Measurements from ENCODE around the gene OTOGL. TPM values are rescaled to one million over a fixed set of nuclear protein-coding genes. Genes with fewer than 3 reads are reported as not detected.

The OTOGL gene
- total and polyA plus RNA-seq, 2 experiments from 2014 or later, result 6.4 to 15.0 TPM

GRCh38 chr12:80282761-80283160 is 183.4 kb downstream of the OTOGL start:
- Histone ChIP-seq H3K9me3 (ENCODE audit: low read depth) (no peaks in the 10 kb centered on the region), H3K27ac (no peak overlapping the region), H3K4me1 (ENCODE audit: low read depth) (no peaks in the 10 kb centered on the region), H3K4me3 (no peak overlapping the region), H3K36me3 (no peaks in the 10 kb centered on the region), H3K27me3 (no peaks in the 10 kb centered on the region)
- no peak for TF ChIP-seq CTCF (IDR thresholded peaks at IDR 0.05; ENCODE audit: low read depth, low read length)
- no peak for DNase-seq (ENCODE audit: low read depth in 1 of 2, low spot score in 1 of 2)

- TF ChIP-seq CTCF (IDR thresholded peaks at IDR 0.05; ENCODE audit: low read depth, low read length), result no peak
- DNase-seq (ENCODE audit: low read depth in 1 of 2, low spot score in 1 of 2), result no peak
- Histone ChIP-seq H3K27me3 (no peaks in the 10 kb centered on the region), H3K27ac (no peak overlapping the region), H3K4me1 (ENCODE audit: low read depth) (no peaks in the 10 kb centered on the region), H3K36me3 (no peaks in the 10 kb centered on the region), H3K4me3 (no peak overlapping the region), H3K9me3 (ENCODE audit: low read depth) (no peaks in the 10 kb centered on the region)
Measured at GRCh38 chr12:80291108-80291754, 191.9 kb downstream of the OTOGL start.

GRCh38 chr12:80293347-80293746 is 194.0 kb downstream of the OTOGL start:
- H3K4me3 ChIP-seq, result no peak overlapping the region

GRCh38 chr12:80293759-80294158 is 194.4 kb downstream of the OTOGL start:
- no peaks in the 10 kb centered on the region for H3K27me3 ChIP-seq
- H3K4me1 ChIP-seq (ENCODE audit: low read depth), result no peaks in the 10 kb centered on the region
- no peak overlapping the region for H3K27ac ChIP-seq
- H3K36me3 ChIP-seq, result no peaks in the 10 kb centered on the region
- no peaks in the 10 kb centered on the region for H3K9me3 ChIP-seq (ENCODE audit: low read depth)
- DNase-seq (ENCODE audit: low read depth in 1 of 2, low spot score in 1 of 2), result no peak
- TF ChIP-seq CTCF (IDR thresholded peaks at IDR 0.05; ENCODE audit: low read depth, low read length), result no peak
- no peak overlapping the region for H3K4me3 ChIP-seq

More at GRCh38 chr12:80293347-80293746, 194.0 kb downstream of the OTOGL start:
- DNase-seq (ENCODE audit: low read depth in 1 of 2, low spot score in 1 of 2), result no peak
- Histone ChIP-seq H3K9me3 (ENCODE audit: low read depth) (no peaks in the 10 kb centered on the region), H3K36me3 (no peaks in the 10 kb centered on the region), H3K27ac (no peak overlapping the region), H3K27me3 (no peaks in the 10 kb centered on the region), H3K4me1 (ENCODE audit: low read depth) (no peaks in the 10 kb centered on the region)
- TF ChIP-seq CTCF (IDR thresholded peaks at IDR 0.05; ENCODE audit: low read depth, low read length), result no peak

- H3K4me1 ChIP-seq (ENCODE audit: low read depth), result no peaks in the 10 kb centered on the region
- no peaks in the 10 kb centered on the region for H3K27me3 ChIP-seq
Measured at GRCh38 chr12:80299219-80299618, 199.9 kb downstream of the OTOGL start.

More at GRCh38 chr12:80299219-80299618, 199.9 kb downstream of the OTOGL start:
- DNase-seq (ENCODE audit: low read depth in 1 of 2, low spot score in 1 of 2), result no peak
- no peak for TF ChIP-seq CTCF (IDR thresholded peaks at IDR 0.05; ENCODE audit: low read depth, low read length)
- Histone ChIP-seq H3K27ac (no peak overlapping the region), H3K9me3 (ENCODE audit: low read depth) (no peaks in the 10 kb centered on the region), H3K36me3 (no peaks in the 10 kb centered on the region), H3K4me3 (no peak overlapping the region)

Data from cardiac muscle cell (in vitro differentiated cells and primary cell).